CD4-positive, alpha-beta memory T cell (primary cell): Measurements from ENCODE around the gene FOXN1. TPM values are rescaled to one million over a fixed set of nuclear protein-coding genes. Genes with fewer than 3 reads are reported as not detected.
A peak's percentile ranks its signal among the peaks of the same experiment; 100 is the strongest.

ENCODE experiments used
- CTCF ChIA-PET: fragments of 350-600 bp; sonication (Branson Sonifier 250); formaldehyde crosslinking; loops from one replicate; lab custom pipeline; 2021; ENCODE audit warnings: inconsistent platforms; ENCODE audit not compliant: partially characterized antibody; lab: Charles Lee
- POLR2A ChIA-PET: fragments of 350-600 bp; sonication (Branson Sonifier 250); formaldehyde crosslinking; loops from one replicate; lab custom pipeline; 2021; ENCODE audit not compliant: partially characterized antibody; lab: Charles Lee
- DNase-seq, 5 donors: peaks; one replicate each; pipeline versions ENCODE4 v3.0.0 to v3.0.0-alpha.2; 2020 to 2022; ENCODE audit warnings: mixed read lengths in 1 of 5
- H3K27ac ChIP-seq: one replicate; pipeline ENCODE4 v1.7.0; 2013; ENCODE audit warnings: low read depth, low read length
- H3K27me3 ChIP-seq: 2 replicates; pipeline ENCODE4 v1.7.0; 2013; ENCODE audit warnings: mild to moderate bottlenecking, low read length, moderate library complexity; ENCODE audit not compliant: insufficient read depth
- H3K36me3 ChIP-seq: 2 replicates; pipeline ENCODE4 v1.7.0; 2013; ENCODE audit warnings: mild to moderate bottlenecking, low read length, moderate library complexity; ENCODE audit not compliant: insufficient read depth
- H3K4me1 ChIP-seq: 2 replicates; pipeline ENCODE4 v1.7.0; 2013; ENCODE audit warnings: mild to moderate bottlenecking, low read length, moderate library complexity; ENCODE audit not compliant: insufficient read depth
- H3K4me3 ChIP-seq, 2 donors: one replicate each; pipeline ENCODE4 v1.7.0; 2013; ENCODE audit warnings: low read length in 2 of 2, mild to moderate bottlenecking in 1 of 2
- H3K9me3 ChIP-seq, 2 donors: one replicate each; pipeline ENCODE4 v1.7.0; 2013; ENCODE audit warnings: low read length in 2 of 2, control low read depth in 1 of 2; ENCODE audit not compliant: control insufficient read depth in 1 of 2
- H3K27ac Mint-ChIP-seq, 7 donors: one replicate each; pipeline ENCODE4 v1.8.0; 2020 to 2021; ENCODE audit warnings: mixed read lengths in 7 of 7, mild to moderate bottlenecking in 6 of 7, inconsistent platforms in 3 of 7, moderate library complexity in 3 of 7
- H3K27me3 Mint-ChIP-seq, 2 donors: one replicate each; pipeline ENCODE4 v1.8.0; 2020 to 2021; ENCODE audit warnings: mixed read lengths in 2 of 2
- H3K36me3 Mint-ChIP-seq, 2 donors: one replicate each; pipeline ENCODE4 v1.8.0; 2020 to 2021; ENCODE audit warnings: mixed read lengths in 2 of 2, inconsistent platforms in 1 of 2, mild to moderate bottlenecking in 1 of 2
- H3K4me1 Mint-ChIP-seq, 4 donors: one replicate each; pipeline ENCODE4 v1.8.0; 2020 to 2021; ENCODE audit warnings: mixed read lengths in 4 of 4, mild to moderate bottlenecking in 1 of 4
- H3K4me3 Mint-ChIP-seq, 8 donors: one replicate each; pipeline ENCODE4 v1.8.0; 2020 to 2021; ENCODE audit warnings: mixed read lengths in 8 of 8, mild to moderate bottlenecking in 7 of 8, moderate library complexity in 6 of 8, inconsistent platforms in 3 of 8
- H3K9me3 Mint-ChIP-seq, 8 donors: one replicate each; pipeline ENCODE4 v1.8.0; 2020 to 2021; ENCODE audit warnings: mixed read lengths in 8 of 8, mild to moderate bottlenecking in 5 of 8, inconsistent platforms in 3 of 8, moderate library complexity in 1 of 8
- intact Hi-C: fragments of 100-400 bp; cut with micrococcal nuclease; formaldehyde crosslinking; loops from one replicate; pipeline ENCODE4 v1.15.1; 2023
- polyA plus RNA-seq, 2 donors: library from polyadenylated mRNA; unstranded; fragments of 300-500 nt; fragmentation: Illumina TruSeq; gene quantifications; one replicate each; pipeline ENCODE4 v1.2.3, GENCODE V29; 2021
- total RNA-seq, 2 experiments: library from RNA; stranded (reverse); gene quantifications; one replicate each; pipeline ENCODE4 v1.2.3, GENCODE V29; 2021

FOXN1 gene
- total and polyA plus RNA-seq, 4 experiments from 2014 or later, result not detected

GRCh38 chr17:28494445-28495188, 11.5 kb upstream of the FOXN1 start:
- no peaks in the 10 kb centered on the region for H3K36me3 Mint-ChIP-seq
- no peak overlapping the region for H3K4me3 ChIP-seq
- no peaks in the 10 kb centered on the region for H3K9me3 ChIP-seq
- no peak overlapping the region for H3K4me3 Mint-ChIP-seq
- no peak overlapping the region for H3K27ac ChIP-seq
- intact Hi-C loops, result loop anchor here (1.0 to 2.0 kb wide), 4 partner anchors 46 to 105 kb away; partner anchors contain the start of genes SPAG5 and UNC119
- CTCF ChIA-PET, result interaction anchor here (0.7 to 4.4 kb wide), 6 partner anchors 9 to 257 kb away, joined by 3 to 51 read pairs (median 4); partner anchors contain the start of gene RSKR
- no peaks in the 10 kb centered on the region for H3K4me1 Mint-ChIP-seq
- H3K9me3 Mint-ChIP-seq, result no peaks in the 10 kb centered on the region
- POLR2A ChIA-PET, result interaction anchor here (1.0 kb wide), 1 partner anchor 119 kb away, joined by 4 read pairs; no protein-coding TSS in a partner anchor
- peak; percentile 68 to 74 (median 71) for DNase-seq
- no peaks in the 10 kb centered on the region for H3K4me1 ChIP-seq
- peak overlapping the region in 1 of 7 donors; percentile 46 for H3K27ac Mint-ChIP-seq
- H3K36me3 ChIP-seq, result no peaks in the 10 kb centered on the region
- peaks cover 0 to 6% of the 10 kb centered on the region in 2 donors for H3K27me3 Mint-ChIP-seq
- H3K27me3 ChIP-seq, result no peaks in the 10 kb centered on the region

GRCh38 chr17:28495635-28496034, 10.5 kb upstream of the FOXN1 start:
- Mint-ChIP-seq H3K27me3 (peaks cover 0 to 6% of the 10 kb centered on the region in 2 donors), H3K36me3 (no peaks in the 10 kb centered on the region), H3K4me3 (no peak overlapping the region), H3K4me1 (no peaks in the 10 kb centered on the region), H3K9me3 (no peaks in the 10 kb centered on the region), H3K27ac (peak overlapping the region in 1 of 7 donors; percentile 24)
- Histone ChIP-seq H3K4me3 (no peak overlapping the region), H3K27me3 (no peaks in the 10 kb centered on the region), H3K27ac (no peak overlapping the region), H3K4me1 (no peaks in the 10 kb centered on the region), H3K36me3 (no peaks in the 10 kb centered on the region), H3K9me3 (no peaks in the 10 kb centered on the region)
- CTCF ChIA-PET, result interaction anchor here (0.7 to 4.4 kb wide), 5 partner anchors 10 to 256 kb away, joined by 3 to 51 read pairs (median 5); partner anchors contain the start of gene RSKR
- DNase-seq, result no peak
- POLR2A ChIA-PET, result interaction anchor here (1.0 kb wide), 1 partner anchor 118 kb away, joined by 4 read pairs; no protein-coding TSS in a partner anchor
- intact Hi-C loops, result loop anchor here (2.0 kb wide), 1 partner anchor 45 kb away; no protein-coding TSS in a partner anchor

- peaks cover 0 to 2% of the 10 kb centered on the region in 2 donors for H3K27me3 Mint-ChIP-seq
Measured at GRCh38 chr17:28497931-28498330, 8.2 kb upstream of the FOXN1 start.

GRCh38 chr17:28498652-28499363, 7.3 kb upstream of the FOXN1 start:
- no peaks in the 10 kb centered on the region for H3K36me3 ChIP-seq
- H3K27ac Mint-ChIP-seq, result no peak overlapping the region
- ChIA-PET CTCF (interaction anchor here (1.4 kb wide), 1 partner anchor 50 kb away, joined by 4 read pairs; no protein-coding TSS in a partner anchor), POLR2A (no interaction called here)
- no peaks in the 10 kb centered on the region for H3K4me1 Mint-ChIP-seq
- H3K9me3 ChIP-seq, result no peaks in the 10 kb centered on the region
- no peaks in the 10 kb centered on the region for H3K9me3 Mint-ChIP-seq
- H3K4me3 Mint-ChIP-seq, result no peak overlapping the region
- DNase-seq, result no peak
- no peak overlapping the region for H3K4me3 ChIP-seq
- H3K27me3 Mint-ChIP-seq, result no peaks in the 10 kb centered on the region
- no peaks in the 10 kb centered on the region for H3K27me3 ChIP-seq
- intact Hi-C loops, result no loop called here
- H3K36me3 Mint-ChIP-seq, result no peaks in the 10 kb centered on the region
- no peak overlapping the region for H3K27ac ChIP-seq
- H3K4me1 ChIP-seq, result no peaks in the 10 kb centered on the region

More at GRCh38 chr17:28497931-28498330, 8.2 kb upstream of the FOXN1 start:
- Mint-ChIP-seq H3K36me3 (no peaks in the 10 kb centered on the region), H3K27ac (no peak overlapping the region), H3K4me3 (no peak overlapping the region), H3K4me1 (no peaks in the 10 kb centered on the region), H3K9me3 (no peaks in the 10 kb centered on the region)
- Histone ChIP-seq H3K27ac (no peak overlapping the region), H3K9me3 (no peaks in the 10 kb centered on the region), H3K4me1 (no peaks in the 10 kb centered on the region), H3K4me3 (no peak overlapping the region), H3K36me3 (no peaks in the 10 kb centered on the region), H3K27me3 (no peaks in the 10 kb centered on the region)
- no peak for DNase-seq
- intact Hi-C loops, result no loop called here
- POLR2A ChIA-PET, result no interaction called here
- CTCF ChIA-PET, result interaction anchor here (1.3 to 4.4 kb wide), 2 partner anchors 116 to 121 kb away, joined by 3 to 51 read pairs; partner anchors contain the start of gene RSKR

- H3K36me3 ChIP-seq, result no peaks in the 10 kb centered on the region
- DNase-seq, result no peak
- H3K4me3 ChIP-seq, result no peak overlapping the region
- no peaks in the 10 kb centered on the region for H3K27me3 Mint-ChIP-seq
- H3K4me1 ChIP-seq, result no peaks in the 10 kb centered on the region
- POLR2A ChIA-PET, result no interaction called here
- H3K27ac ChIP-seq, result no peak overlapping the region
- H3K9me3 ChIP-seq, result no peaks in the 10 kb centered on the region
- H3K36me3 Mint-ChIP-seq, result no peaks in the 10 kb centered on the region
- CTCF ChIA-PET, result interaction anchor here (1.4 kb wide), 1 partner anchor 50 kb away, joined by 4 read pairs; no protein-coding TSS in a partner anchor
- no peaks in the 10 kb centered on the region for H3K4me1 Mint-ChIP-seq
- intact Hi-C loops, result no loop called here
- no peaks in the 10 kb centered on the region for H3K9me3 Mint-ChIP-seq
- no peak overlapping the region for H3K4me3 Mint-ChIP-seq
- H3K27me3 ChIP-seq, result no peaks in the 10 kb centered on the region
- H3K27ac Mint-ChIP-seq, result no peak overlapping the region
Measured at GRCh38 chr17:28499364-28499664, 6.8 kb upstream of the FOXN1 start.

GRCh38 chr17:28499684-28500357, 6.3 kb upstream of the FOXN1 start:
- DNase-seq, result no peak
- ChIA-PET CTCF (interaction anchor here (1.4 kb wide), 1 partner anchor 49 kb away, joined by 4 read pairs; no protein-coding TSS in a partner anchor), POLR2A (no interaction called here)
- no peaks in the 10 kb centered on the region for H3K9me3 Mint-ChIP-seq
- H3K36me3 Mint-ChIP-seq, result no peaks in the 10 kb centered on the region
- H3K27ac ChIP-seq, result no peak overlapping the region
- intact Hi-C loops, result no loop called here
- no peaks in the 10 kb centered on the region for H3K4me1 ChIP-seq
- no peaks in the 10 kb centered on the region for H3K9me3 ChIP-seq
- no peak overlapping the region for H3K4me3 ChIP-seq
- no peak overlapping the region for H3K4me3 Mint-ChIP-seq
- peaks cover 0 to 2% of the 10 kb centered on the region in 2 donors for H3K27me3 Mint-ChIP-seq
- no peak overlapping the region for H3K27ac Mint-ChIP-seq
- no peaks in the 10 kb centered on the region for H3K4me1 Mint-ChIP-seq
- H3K27me3 ChIP-seq, result no peaks in the 10 kb centered on the region
- H3K36me3 ChIP-seq, result no peaks in the 10 kb centered on the region
